ENCODE data around the gene TYK2. TPM values are rescaled to one million over a fixed set of nuclear protein-coding genes. Genes with fewer than 3 reads are reported as not detected.
A peak's percentile ranks its signal among the peaks of the same experiment; 100 is the strongest.
"Not testable (repeated sequence)": the region's sequence is repeated elsewhere in the genome, so short reads cannot be mapped to it uniquely, and the experiment has no call there.

TYK2 gene
- total RNA-seq, 1 experiment from 2014 or later = 130 TPM

DNA sequence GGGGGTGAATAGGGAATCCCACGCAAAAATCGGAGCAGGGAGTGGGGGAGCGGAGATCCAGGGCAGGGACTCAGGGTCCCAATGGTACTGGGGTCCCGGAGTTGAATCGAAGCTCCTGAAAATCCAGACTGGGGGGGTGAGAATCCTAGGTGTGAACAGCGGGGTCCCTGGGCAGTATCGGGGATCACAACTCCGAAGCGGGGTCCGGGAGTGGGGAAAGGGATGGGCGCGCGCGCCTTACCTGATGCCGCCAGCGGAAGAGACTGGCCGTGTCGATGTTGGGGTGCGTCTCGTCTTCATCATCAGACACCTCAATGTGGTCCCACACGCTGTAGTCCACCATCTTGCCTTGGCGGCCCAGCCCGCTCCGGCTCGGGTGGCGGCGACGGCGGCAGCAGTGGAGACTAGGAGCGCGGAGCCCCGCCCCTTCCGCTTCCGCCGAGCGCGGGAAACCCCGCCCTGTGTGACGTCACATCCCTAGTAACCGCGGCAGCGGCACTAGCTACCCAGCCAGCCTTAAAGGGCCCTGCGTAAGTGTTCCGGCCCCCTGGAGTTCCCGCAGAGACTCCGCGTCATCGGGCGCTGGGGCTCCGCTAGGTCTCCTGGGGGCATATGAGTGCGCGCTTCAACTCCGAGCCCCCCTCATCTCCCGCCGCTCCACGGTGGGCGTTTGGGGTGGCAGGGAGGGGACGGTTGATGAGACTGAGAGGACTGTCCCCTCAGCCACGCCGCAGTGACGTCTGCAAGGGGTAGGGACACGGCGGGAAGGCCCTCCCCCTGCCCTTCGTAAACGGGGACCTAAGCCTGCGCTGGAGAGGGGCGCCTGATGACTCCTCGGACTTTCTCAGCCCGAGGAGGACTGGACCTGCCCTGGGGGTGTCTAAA lies 23.0 kb upstream of the TYK2 start, which contains the start of gene CDC37:
TSS of gene CDC37 (minus strand) at position 406 of the 885 bp plus-strand sequence. CDS start at position 343, 63 bp downstream.
- CTCF ChIA-PET = interaction anchor here (0.6 to 2.0 kb wide), 6 partner anchors 13 to 143 kb away, joined by 3 to 7 read pairs (median 4); no protein-coding TSS in a partner anchor
- TSS peak; percentile 51 for BruUV-seq (replicated peaks)
- peak; percentile 95 for DNase-seq
- TF ChIP-seq, protein P1, sequence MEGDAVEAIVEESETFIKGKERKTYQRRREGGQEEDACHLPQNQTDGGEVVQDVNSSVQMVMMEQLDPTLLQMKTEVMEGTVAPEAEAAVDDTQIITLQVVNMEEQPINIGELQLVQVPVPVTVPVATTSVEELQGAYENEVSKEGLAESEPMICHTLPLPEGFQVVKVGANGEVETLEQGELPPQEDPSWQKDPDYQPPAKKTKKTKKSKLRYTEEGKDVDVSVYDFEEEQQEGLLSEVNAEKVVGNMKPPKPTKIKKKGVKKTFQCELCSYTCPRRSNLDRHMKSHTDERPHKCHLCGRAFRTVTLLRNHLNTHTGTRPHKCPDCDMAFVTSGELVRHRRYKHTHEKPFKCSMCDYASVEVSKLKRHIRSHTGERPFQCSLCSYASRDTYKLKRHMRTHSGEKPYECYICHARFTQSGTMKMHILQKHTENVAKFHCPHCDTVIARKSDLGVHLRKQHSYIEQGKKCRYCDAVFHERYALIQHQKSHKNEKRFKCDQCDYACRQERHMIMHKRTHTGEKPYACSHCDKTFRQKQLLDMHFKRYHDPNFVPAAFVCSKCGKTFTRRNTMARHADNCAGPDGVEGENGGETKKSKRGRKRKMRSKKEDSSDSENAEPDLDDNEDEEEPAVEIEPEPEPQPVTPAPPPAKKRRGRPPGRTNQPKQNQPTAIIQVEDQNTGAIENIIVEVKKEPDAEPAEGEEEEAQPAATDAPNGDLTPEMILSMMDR (IDR thresholded peaks at IDR 0.05; ENCODE audit: unreplicated experiment) = no peak
- H3K9me3 Mint-ChIP-seq (ENCODE audit: low read depth, unreplicated experiment) = no peaks in the 10 kb centered on the region
- H3K36me3 Mint-ChIP-seq (ENCODE audit: insufficient read depth, unreplicated experiment) = peaks cover 48% of the 10 kb centered on the region
- peak within 1 kb of the TSS; percentile 87 for H3K4me3 Mint-ChIP-seq (ENCODE audit: low read depth, unreplicated experiment)
- no peaks in the 10 kb centered on the region for H3K4me1 Mint-ChIP-seq (ENCODE audit: low read depth, unreplicated experiment)
- intact Hi-C loops (cut with micrococcal nuclease; ENCODE audit: unreplicated experiment) = loop anchor here (2.0 kb wide), 1 partner anchor 75 kb away; no protein-coding TSS in a partner anchor
- peaks cover 30% of the 10 kb centered on the region for H3K27me3 Mint-ChIP-seq (ENCODE audit: unreplicated experiment)
- H3K27ac Mint-ChIP-seq (ENCODE audit: unreplicated experiment) = peak within 1 kb of the TSS; percentile 88

DNA sequence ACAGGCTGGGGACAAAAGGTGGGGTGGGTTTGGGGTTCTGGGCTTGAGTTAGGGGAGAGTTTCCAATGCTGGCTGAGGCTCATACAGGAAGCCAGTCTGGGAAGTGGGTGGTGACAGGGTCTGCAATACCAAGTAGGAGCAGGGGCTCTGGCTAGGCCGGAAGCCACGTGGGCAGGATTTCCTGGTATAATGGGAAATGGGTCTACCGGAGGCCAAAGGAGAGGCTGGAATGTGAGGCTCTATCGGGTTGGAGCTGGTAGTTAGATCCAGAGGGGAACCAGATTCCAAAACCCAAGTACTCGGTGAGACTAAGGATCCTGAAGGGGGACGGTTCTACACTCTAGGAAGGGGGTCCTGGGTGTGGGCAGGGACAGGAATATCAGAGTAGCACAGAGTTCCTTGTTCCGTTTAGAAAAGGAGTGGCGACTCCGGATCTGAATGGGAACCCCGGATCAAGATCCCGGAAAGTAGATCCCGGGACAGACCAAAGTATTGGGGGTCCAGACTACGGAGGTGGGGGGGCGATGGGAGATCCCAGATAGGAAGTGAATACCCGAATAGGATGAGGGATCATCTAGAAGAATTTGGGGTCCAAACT lies 22.2 kb upstream of the TYK2 start:
- CTCF ChIA-PET = interaction anchor here (0.7 to 2.0 kb wide), 2 partner anchors 44 to 143 kb away, joined by 7 to 8 read pairs; no protein-coding TSS in a partner anchor
- TF ChIP-seq, protein P1 (IDR thresholded peaks at IDR 0.05; ENCODE audit: unreplicated experiment) = no peak
- TSS peak; percentile 68 for BruUV-seq (replicated peaks)
- Mint-ChIP-seq H3K27ac (ENCODE audit: unreplicated experiment) (peak overlapping the region; percentile 88), H3K4me3 (ENCODE audit: low read depth, unreplicated experiment) (peak overlapping the region; percentile 87), H3K4me1 (ENCODE audit: low read depth, unreplicated experiment) (peaks cover 8% of the 10 kb centered on the region), H3K9me3 (ENCODE audit: low read depth, unreplicated experiment) (no peaks in the 10 kb centered on the region), H3K36me3 (ENCODE audit: insufficient read depth, unreplicated experiment) (peaks cover 48% of the 10 kb centered on the region), H3K27me3 (ENCODE audit: unreplicated experiment) (peaks cover 22% of the 10 kb centered on the region)
- intact Hi-C loops (cut with micrococcal nuclease; ENCODE audit: unreplicated experiment) = no loop called here
- no peak for DNase-seq

DNA sequence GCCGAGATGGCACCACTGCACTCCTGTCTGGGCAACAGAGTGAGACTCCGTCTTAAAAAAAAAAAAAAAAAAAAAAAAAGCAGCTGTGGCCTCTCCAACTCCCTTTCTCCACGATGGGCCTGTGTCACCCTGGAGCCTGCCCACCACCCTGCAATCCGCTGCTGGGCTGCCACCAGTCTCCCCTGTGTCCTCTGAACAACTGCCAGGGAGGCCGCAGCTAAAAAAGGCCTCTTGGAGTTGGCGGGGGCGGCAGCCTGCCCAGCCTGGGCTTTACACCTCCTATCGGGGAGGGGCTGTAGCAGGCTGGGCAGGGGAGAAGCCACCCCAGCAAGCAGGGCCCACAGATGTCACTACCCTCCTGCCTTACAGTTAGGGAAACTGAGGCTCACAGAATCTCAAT lies 19.5 kb upstream of the TYK2 start:
- Mint-ChIP-seq H3K36me3 (ENCODE audit: insufficient read depth, unreplicated experiment) (peaks cover 61% of the 10 kb centered on the region), H3K4me1 (ENCODE audit: low read depth, unreplicated experiment) (peaks cover 9% of the 10 kb centered on the region), H3K27ac (ENCODE audit: unreplicated experiment) (no peak overlapping the region), H3K27me3 (ENCODE audit: unreplicated experiment) (peaks cover 2% of the 10 kb centered on the region), H3K9me3 (ENCODE audit: low read depth, unreplicated experiment) (no peaks in the 10 kb centered on the region), H3K4me3 (ENCODE audit: low read depth, unreplicated experiment) (no peak overlapping the region)
- TF ChIP-seq, protein P1 (IDR thresholded peaks at IDR 0.05; ENCODE audit: unreplicated experiment) = no peak
- DNase-seq = no peak
- CTCF ChIA-PET = interaction anchor here (0.6 kb wide), 1 partner anchor 28 kb away, joined by 3 read pairs; no protein-coding TSS in a partner anchor
- intact Hi-C loops (cut with micrococcal nuclease; ENCODE audit: unreplicated experiment) = no loop called here
- no TSS peak for BruUV-seq (replicated peaks)

DNA sequence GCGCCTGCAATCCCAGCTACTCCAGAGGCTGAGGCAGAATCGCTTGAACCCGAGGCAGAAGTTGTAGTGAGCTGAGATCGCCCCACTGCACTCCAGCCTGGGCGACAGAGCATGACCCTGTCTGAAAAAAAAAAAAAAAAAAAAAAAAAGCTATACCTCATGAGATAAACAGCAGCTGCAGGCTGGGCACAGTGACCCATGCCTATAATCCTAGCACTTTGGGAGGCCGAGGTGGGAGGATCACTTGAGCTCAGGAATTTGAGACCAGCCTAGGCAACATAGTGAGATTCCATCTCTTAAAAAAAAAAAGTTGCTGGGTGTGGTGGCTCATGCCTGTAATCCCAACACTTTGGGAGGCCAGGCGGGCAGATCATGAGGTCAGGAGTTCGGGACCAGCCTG lies 19.0 kb upstream of the TYK2 start:
- not testable (repeated sequence) for H3K27me3 Mint-ChIP-seq (ENCODE audit: unreplicated experiment); H3K4me1 Mint-ChIP-seq (ENCODE audit: low read depth, unreplicated experiment)
- CTCF ChIA-PET = interaction anchor here (0.6 kb wide), 1 partner anchor 28 kb away, joined by 3 read pairs; no protein-coding TSS in a partner anchor

More for the DNA sequence above, 19.0 kb upstream of the TYK2 start:
- intact Hi-C loops (cut with micrococcal nuclease; ENCODE audit: unreplicated experiment); H3K4me3 Mint-ChIP-seq (ENCODE audit: low read depth, unreplicated experiment); DNase-seq; BruUV-seq (replicated peaks); H3K27ac Mint-ChIP-seq (ENCODE audit: unreplicated experiment); H3K9me3 Mint-ChIP-seq (ENCODE audit: low read depth, unreplicated experiment): not testable (repeated sequence)
- peaks cover 57% of the 10 kb centered on the region for H3K36me3 Mint-ChIP-seq (ENCODE audit: insufficient read depth, unreplicated experiment)
